Spleen (tissue), 11 donors: Measurements from ENCODE around the gene BTG4. TPM values are rescaled to one million over a fixed set of nuclear protein-coding genes. Genes with fewer than 3 reads are reported as not detected.

ENCODE experiments used
- DNase-seq: peaks from one replicate; pipeline ENCODE4 v3.0.0-alpha.2; 2020
- H3K27ac ChIP-seq, 8 donors: fragments of 200-600 bp; sonication (generic) in 7 of 8; 1 replicate in 4 of 8; 2 replicates in 4 of 8; pipeline versions ENCODE4 v1.5.0 to v1.8.0; 2016 to 2021; ENCODE audit warnings: inconsistent platforms in 4 of 8, mild to moderate bottlenecking in 4 of 8, moderate library complexity in 1 of 8
- H3K27me3 ChIP-seq, 7 donors: fragments of 200-600 bp; sonication (generic) in 6 of 7; replicated peaks in 1 of 7; 1 replicate in 4 of 7; 2 replicates in 3 of 7; pipeline versions ENCODE4 v1.5.0 to v1.8.0; 2016 to 2021; ENCODE audit warnings: inconsistent platforms in 3 of 7, mild to moderate bottlenecking in 1 of 7
- H3K36me3 ChIP-seq, 6 donors: fragments of 200-600 bp; sonication (generic) in 5 of 6; 1 replicate in 4 of 6; 2 replicates in 2 of 6; pipeline versions ENCODE4 v1.5.0 to v1.8.0; 2016 to 2021; ENCODE audit warnings: inconsistent platforms in 2 of 6
- H3K4me1 ChIP-seq, 6 donors: fragments of 200-600 bp; sonication (generic) in 5 of 6; 1 replicate in 3 of 6; 2 replicates in 3 of 6; pipeline versions ENCODE4 v1.5.0 to v1.8.0; 2016 to 2021; ENCODE audit warnings: inconsistent platforms in 3 of 6
- H3K4me3 ChIP-seq, 8 donors: fragments of 200-600 bp; sonication (generic) in 7 of 8; 1 replicate in 4 of 8; 2 replicates in 4 of 8; pipeline versions ENCODE4 v1.5.0 to v1.8.0; 2016 to 2021; ENCODE audit warnings: inconsistent platforms in 4 of 8, mild to moderate bottlenecking in 4 of 8, moderate library complexity in 2 of 8
- H3K9me3 ChIP-seq, 8 donors: fragments of 200-600 bp; sonication (generic) in 7 of 8; 1 replicate in 4 of 8; 2 replicates in 4 of 8; pipeline versions ENCODE4 v1.5.0 to v1.8.0; 2016 to 2021; ENCODE audit warnings: inconsistent platforms in 4 of 8
- CTCF ChIP-seq, 11 experiments: fragments of 200-600 bp in 7 of 11; fragments of 450-650 bp in 4 of 11; sonication (generic) in 4 of 11; IDR thresholded peaks in 8 of 11; conservative IDR thresholded peaks in 3 of 11; 1 replicate in 7 of 11; 2 replicates in 4 of 11; pipeline versions ENCODE4 v1.4.0 to v1.8.0; 2016 to 2021; ENCODE audit warnings: antibody characterized with exemption in 11 of 11, inconsistent platforms in 4 of 11, mild to moderate bottlenecking in 1 of 11
- POLR2A ChIP-seq, 3 donors: fragments of 450-650 bp; IDR thresholded peaks; one replicate each; pipeline ENCODE4 v1.5.1; 2017; ENCODE audit warnings: antibody characterized with exemption in 3 of 3, mild to moderate bottlenecking in 1 of 3
- POLR2AphosphoS5 ChIP-seq, 3 donors: sonication (generic); formaldehyde crosslinking; IDR thresholded peaks; one replicate each; pipeline ENCODE4 v1.5.1; 2017; ENCODE audit warnings: antibody characterized with exemption in 3 of 3
- WGBS, 5 donors: extraction: QIAGEN DNeasy Blood & Tissue Kit in 3 of 5; methylation state at CpG; one replicate each; pipeline versions ENCODE4 v1.1.5 to v1.1.7; 2013 to 2018; 5-methylcytosine and 5-hydroxymethylcytosine counted together
- intact Hi-C: fragments of 100-400 bp; cut with DNase I; formaldehyde crosslinking; loops from one replicate; pipeline ENCODE4 v1.15.0; 2023; ENCODE audit warnings: low total_unique reads
- polyA plus RNA-seq, 3 donors: library from polyadenylated mRNA; stranded (reverse); fragments of 200-250 nt; gene quantifications; one replicate each; pipeline ENCODE4 v1.2.1, GENCODE V29; 2013
- total RNA-seq, 7 donors: library from RNA; depleted of rRNA in 3 of 7; stranded (reverse); fragments of >200 nt in 3 of 7; fragmentation: NEBNext Ultra II Directional in 4 of 7; extraction: Animal tissue kit (Norgen Biotek cat#: 25700) in 4 of 7; gene quantifications; one replicate each; pipeline versions ENCODE4 v1.1.0 to v1.2.1, GENCODE V29; 2016 to 2021
- donor health status: healthy with polysubstance abuse.
- donor health status: DM: no; HTN: no; CAD: no; lungs with moderate emphysema.
- donor health status: DM: no; HTN: no; CAD: no.
- donor health status: Bipolar disorder and iron deficiency.
- donor health status: healthy.
- donor health status: DM: no; HTN: no; CAD: no.
- donor health status: DM: yes; HTN: yes; CAD: no.

Gene BTG4
- total and polyA plus RNA-seq, 10 donors, result not detected

GRCh38 chr11:111559800-111560464 is 47.7 kb upstream of the BTG4 start:
- no peak for DNase-seq
- H3K27ac ChIP-seq, result no peak overlapping the region
- no peaks in the 10 kb centered on the region for H3K27me3 ChIP-seq
- WGBS, 5 donors, result 73 to 79% (median 74%) methylated on average over 11 of the region's 11 CpGs
- peaks cover 0 to 5% (median 2%) of the 10 kb centered on the region in 6 donors for H3K4me1 ChIP-seq
- intact Hi-C loops, result no loop called here
- TF ChIP-seq CTCF (IDR thresholded peaks at IDR 0.05 in 8 of 11, conservative IDR thresholded peaks at IDR 0.05 in 3 of 11) (no peak), POLR2AphosphoS5 (IDR thresholded peaks at IDR 0.05) (no peak), POLR2A (IDR thresholded peaks at IDR 0.05) (no peak)
- H3K4me3 ChIP-seq, result no peak overlapping the region
- peaks cover 0 to 33% (median 2%) of the 10 kb centered on the region in 6 donors for H3K36me3 ChIP-seq
- peaks cover 0 to 19% (median 9%) of the 10 kb centered on the region in 8 donors for H3K9me3 ChIP-seq

GRCh38 chr11:111557425-111558111 is 45.4 kb upstream of the BTG4 start:
- DNase-seq, result no peak
- intact Hi-C loops, result no loop called here
- H3K27ac ChIP-seq, result no peak overlapping the region
- no peak for TF ChIP-seq POLR2A (IDR thresholded peaks at IDR 0.05)
- no peak for TF ChIP-seq CTCF (IDR thresholded peaks at IDR 0.05 in 8 of 11, conservative IDR thresholded peaks at IDR 0.05 in 3 of 11)
- TF ChIP-seq POLR2AphosphoS5 (IDR thresholded peaks at IDR 0.05), result no peak
- H3K36me3 ChIP-seq, result peaks cover 0 to 33% (median 2%) of the 10 kb centered on the region in 6 donors
- no peak overlapping the region for H3K4me3 ChIP-seq
- peaks cover 0 to 5% (median 0%) of the 10 kb centered on the region in 6 donors for H3K4me1 ChIP-seq
- no peaks in the 10 kb centered on the region for H3K27me3 ChIP-seq
- peaks cover 0 to 19% (median 9%) of the 10 kb centered on the region in 8 donors for H3K9me3 ChIP-seq
- whole genome bisulfite sequencing, 5 donors, result 76 to 92% (median 86%) methylated on average over 5 of the region's 5 CpGs

- intact Hi-C loops, result no loop called here
- TF ChIP-seq CTCF (IDR thresholded peaks at IDR 0.05 in 8 of 11, conservative IDR thresholded peaks at IDR 0.05 in 3 of 11), result no peak
- no peak for TF ChIP-seq POLR2A (IDR thresholded peaks at IDR 0.05)
- TF ChIP-seq POLR2AphosphoS5 (IDR thresholded peaks at IDR 0.05), result no peak
- peaks cover 0 to 26% (median 2%) of the 10 kb centered on the region in 6 donors for H3K36me3 ChIP-seq
- H3K27me3 ChIP-seq, result no peaks in the 10 kb centered on the region
- peaks cover 0 to 19% (median 9%) of the 10 kb centered on the region in 8 donors for H3K9me3 ChIP-seq
- DNase-seq, result no peak
- H3K4me3 ChIP-seq, result no peak overlapping the region
- no peaks in the 10 kb centered on the region for H3K4me1 ChIP-seq
- no peak overlapping the region for H3K27ac ChIP-seq
Measured at GRCh38 chr11:111555255-111555654, 43.1 kb upstream of the BTG4 start.

- no peak for TF ChIP-seq CTCF (IDR thresholded peaks at IDR 0.05 in 8 of 11, conservative IDR thresholded peaks at IDR 0.05 in 3 of 11)
- no peak for TF ChIP-seq POLR2AphosphoS5 (IDR thresholded peaks at IDR 0.05)
- Histone ChIP-seq H3K27me3 (no peaks in the 10 kb centered on the region), H3K36me3 (peaks cover 0 to 22% (median 2%) of the 10 kb centered on the region in 6 donors), H3K4me1 (no peaks in the 10 kb centered on the region), H3K9me3 (peaks cover 0 to 19% (median 9%) of the 10 kb centered on the region in 8 donors), H3K27ac (no peak overlapping the region), H3K4me3 (no peak overlapping the region)
- intact Hi-C loops, result no loop called here
- no peak for DNase-seq
Measured at GRCh38 chr11:111554532-111554931, 42.3 kb upstream of the BTG4 start.
